ENCODE measurements around the gene DNAJB11. TPM values are rescaled to one million over a fixed set of nuclear protein-coding genes. Genes with fewer than 3 reads are reported as not detected.

DNAJB11 gene
- 43.6 and 56.2 TPM in 2 replicates for polyA plus RNA-seq (2011; rRNA removed)
- 12.6 and 17.5 TPM in 2 replicates for polyA minus RNA-seq (2011; rRNA and poly(A)+ RNA removed)

DNA sequence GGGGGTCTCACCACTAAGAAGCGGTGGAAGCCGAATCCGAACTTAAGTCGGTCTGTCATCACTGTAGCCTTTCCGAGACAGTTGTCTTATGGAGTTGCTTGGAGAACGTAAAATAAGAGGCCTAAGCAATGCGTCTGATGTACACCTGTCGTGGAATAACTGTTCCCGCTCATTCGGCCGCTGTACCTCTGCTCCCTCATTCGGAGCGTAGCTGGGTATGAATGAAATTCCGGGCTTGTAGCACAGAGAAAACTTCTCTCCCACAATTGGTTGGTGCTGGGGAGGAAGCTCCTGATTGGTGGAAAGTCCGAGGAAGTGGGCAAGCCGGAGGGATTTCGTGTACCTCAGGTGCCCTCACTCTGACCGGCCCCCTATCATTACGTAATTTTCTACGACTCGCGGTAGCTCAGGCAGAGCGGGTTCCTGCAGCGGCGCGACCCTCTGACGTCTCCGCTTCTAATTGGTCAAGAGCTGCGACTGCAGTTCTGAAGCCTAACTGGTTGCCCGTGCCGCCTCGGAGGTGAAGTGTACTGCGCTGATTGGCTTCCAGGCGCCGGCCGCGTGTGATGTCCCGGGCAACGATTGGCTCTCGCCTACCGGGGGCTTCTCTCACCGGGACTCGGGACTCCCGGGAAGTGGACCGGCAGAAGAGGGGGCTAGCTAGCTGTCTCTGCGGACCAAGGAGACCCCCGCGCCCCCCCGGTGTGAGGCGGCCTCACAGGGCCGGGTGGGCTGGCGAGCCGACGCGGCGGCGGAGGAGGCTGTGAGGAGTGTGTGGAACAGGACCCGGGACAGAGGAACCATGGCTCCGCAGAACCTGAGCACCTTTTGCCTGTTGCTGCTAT lies at the start of gene DNAJB11:
TSS of gene DNAJB11 (plus strand) at position 625 of the 845 bp plus-strand sequence. CDS start at position 803, 178 bp downstream.
- Histone ChIP-seq H3K4me3 (ENCODE audit: low read depth, low read length) (peak within 1 kb of the TSS; percentile 76), H3K27ac (ENCODE audit: low read depth, low read length) (peak within 1 kb of the TSS; percentile 52), H3K9me3 (ENCODE audit: control insufficient read depth, insufficient read depth, low read length) (no peaks in the 10 kb centered on the region; the same call in 1 of the 2 replicates), H3K27me3 (ENCODE audit: control insufficient read depth, insufficient read depth, low read length) (no peaks in the 10 kb centered on the region)
- TF ChIP-seq CTCF (IDR thresholded peaks at IDR 0.05; ENCODE audit: low read depth, low read length) = no peak
- CTCF ChIA-PET = interaction anchor here (0.7 to 10.3 kb wide), 6 partner anchors 30 to 627 kb away, joined by 3 to 78 read pairs (median 7); no protein-coding TSS in a partner anchor
- peak; percentile 99 for DNase-seq (ENCODE audit: low read depth, low spot score)
- POLR2A ChIA-PET = interaction anchor here (0.5 to 2.2 kb wide), 10 partner anchors 9 to 985 kb away, joined by 3 to 27 read pairs (median 3); partner anchors contain the start of genes EIF4A2 and RPL39L

GRCh38 chr3:186520957-186521842 lies 49.3 kb upstream of the DNAJB11 start:
- peaks cover 5% of the 10 kb centered on the region for H3K27me3 ChIP-seq (ENCODE audit: control insufficient read depth, insufficient read depth, low read length)
- H3K4me3 ChIP-seq (ENCODE audit: low read depth, low read length) = no peak overlapping the region
- no peaks in the 10 kb centered on the region; the same call in 1 of the 2 replicates for H3K9me3 ChIP-seq (ENCODE audit: control insufficient read depth, insufficient read depth, low read length)
- no peak for TF ChIP-seq CTCF (IDR thresholded peaks at IDR 0.05; ENCODE audit: low read depth, low read length)
- ChIA-PET CTCF (no interaction called here), POLR2A (no interaction called here)
- DNase-seq (ENCODE audit: low read depth, low spot score) = no peak
- no peak overlapping the region for H3K27ac ChIP-seq (ENCODE audit: low read depth, low read length)

DNA sequence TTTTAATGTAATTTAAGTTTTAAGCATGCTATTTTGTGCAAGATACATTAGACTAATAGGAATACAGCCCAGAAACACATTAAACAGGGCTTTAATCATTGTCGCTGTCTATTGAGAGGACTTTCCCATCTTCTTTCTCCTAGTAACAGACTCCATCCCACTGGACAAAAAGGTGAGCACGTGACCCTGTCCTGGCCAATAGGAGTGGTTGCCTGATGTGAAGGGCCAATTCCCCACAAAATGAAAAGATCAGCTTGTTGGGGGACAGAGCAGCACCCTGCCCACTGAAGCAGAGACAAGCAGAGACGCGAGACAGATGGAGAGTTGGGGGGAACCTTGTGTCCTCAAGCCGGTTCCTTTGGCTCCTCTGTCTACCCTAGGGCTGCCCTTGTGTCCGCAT lies 47.5 kb upstream of the DNAJB11 start:
- TF ChIP-seq CTCF (IDR thresholded peaks at IDR 0.05; ENCODE audit: low read depth, low read length) = no peak
- CTCF ChIA-PET = no interaction called here
- POLR2A ChIA-PET = no interaction called here
- no peak overlapping the region for H3K27ac ChIP-seq (ENCODE audit: low read depth, low read length)
- H3K27me3 ChIP-seq (ENCODE audit: control insufficient read depth, insufficient read depth, low read length) = peaks cover 3% of the 10 kb centered on the region
- no peak for DNase-seq (ENCODE audit: low read depth, low spot score)
- H3K4me3 ChIP-seq (ENCODE audit: low read depth, low read length) = no peak overlapping the region
- H3K9me3 ChIP-seq (ENCODE audit: control insufficient read depth, insufficient read depth, low read length) = no peaks in the 10 kb centered on the region

- no peak for TF ChIP-seq CTCF (IDR thresholded peaks at IDR 0.05; ENCODE audit: low read depth, low read length)
- CTCF ChIA-PET = no interaction called here
Observed at GRCh38 chr3:186523434-186523833, 47.1 kb upstream of the DNAJB11 start.

More at GRCh38 chr3:186523434-186523833, 47.1 kb upstream of the DNAJB11 start:
- no peak overlapping the region for H3K27ac ChIP-seq (ENCODE audit: low read depth, low read length)
- no peaks in the 10 kb centered on the region for H3K9me3 ChIP-seq (ENCODE audit: control insufficient read depth, insufficient read depth, low read length)
- H3K27me3 ChIP-seq (ENCODE audit: control insufficient read depth, insufficient read depth, low read length) = peaks cover 3% of the 10 kb centered on the region
- H3K4me3 ChIP-seq (ENCODE audit: low read depth, low read length) = no peak overlapping the region
- POLR2A ChIA-PET = no interaction called here
- no peak for DNase-seq (ENCODE audit: low read depth, low spot score)

Measured in AG04450 (cell line).